H1 (cell line): ENCODE data around the gene DMWD. TPM values are rescaled to one million over a fixed set of nuclear protein-coding genes. Genes with fewer than 3 reads are reported as not detected.

ENCODE experiments used
- CTCF ChIA-PET: fragments of 300-600 bp; sonication (Branson Sonifier 250); formaldehyde crosslinking; loops from one replicate; lab custom pipeline; 2021; ENCODE audit not compliant: partially characterized antibody; lab: Charles Lee
- POLR2A ChIA-PET: fragments of 300-600 bp; sonication (Branson Sonifier 250); formaldehyde crosslinking; loops from one replicate; lab custom pipeline; 2021; ENCODE audit warnings: inconsistent platforms; ENCODE audit not compliant: partially characterized antibody; lab: Charles Lee
- DNase-seq, 2 experiments: peaks; one replicate each; pipeline versions ENCODE4 v3.0.0 to v3.0.0-alpha.2; 2010 to 2022; ENCODE audit warnings: low spot score in 2 of 2, low read depth in 1 of 2, mixed read lengths in 1 of 2
- FAIRE-seq: peaks from 2 replicates; lab custom pipeline; 2011; peaks lifted over from hg19 to GRCh38; lab: Jason Lieb, UNC
- H2AFZ ChIP-seq: 2 replicates; pipeline ENCODE4 v1.8.1; 2012; ENCODE audit warnings: low read length, inconsistent platforms
- H2AK5ac ChIP-seq: 2 replicates; pipeline ENCODE4 v1.6.1; 2013; ENCODE audit warnings: low read depth, low read length
- H2BK120ac ChIP-seq: replicated peaks from 2 replicates; pipeline ENCODE3; 2013; ENCODE audit warnings: low read depth, low read length, inconsistent platforms
- H2BK12ac ChIP-seq: 2 replicates; pipeline ENCODE4 v1.6.1; 2013; ENCODE audit warnings: low read depth, low read length
- H2BK15ac ChIP-seq: 2 replicates; pipeline ENCODE4 v1.6.1; 2013; ENCODE audit warnings: low read length
- H2BK20ac ChIP-seq: 2 replicates; pipeline ENCODE4 v1.6.1; 2013; ENCODE audit warnings: low read length
- H2BK5ac ChIP-seq: 2 replicates; pipeline ENCODE4 v1.6.1; 2013; ENCODE audit warnings: low read depth, low read length
- H3K14ac ChIP-seq: 2 replicates; pipeline ENCODE4 v1.6.1; 2013; ENCODE audit warnings: inconsistent platforms; ENCODE audit not compliant: insufficient read length
- H3K18ac ChIP-seq: 2 replicates; pipeline ENCODE4 v1.6.1; 2013; ENCODE audit warnings: low read length; ENCODE audit errors: extremely low read depth
- H3K23ac ChIP-seq: 2 replicates; pipeline ENCODE4 v1.6.1; 2013; ENCODE audit warnings: inconsistent platforms; ENCODE audit not compliant: insufficient read length
- H3K23me2 ChIP-seq: 2 replicates; pipeline ENCODE4 v1.6.1; 2013; ENCODE audit warnings: low read depth, low read length
- H3K27ac ChIP-seq: 2 replicates; pipeline ENCODE4 v1.6.1; 2011; ENCODE audit warnings: low read depth, low read length, inconsistent platforms
- H3K27me3 ChIP-seq, 4 experiments: replicated peaks in 1 of 4; 1 replicate in 1 of 4; 2 replicates in 3 of 4; pipeline versions ENCODE4 v1.6.1 to v1.8.1; 2011 to 2013; ENCODE audit warnings: low read length in 3 of 4, mild to moderate bottlenecking in 3 of 4, inconsistent platforms in 2 of 4, mixed read lengths in 2 of 4, moderate library complexity in 1 of 4; ENCODE audit not compliant: control insufficient read depth in 3 of 4, insufficient read depth in 3 of 4; ENCODE audit errors: extremely low read depth in 1 of 4
- H3K36me3 ChIP-seq, 4 experiments: 2 replicates each; pipeline versions ENCODE4 v1.6.1 to v1.8.1; 2011 to 2013; ENCODE audit warnings: mild to moderate bottlenecking in 4 of 4, low read length in 3 of 4, moderate library complexity in 2 of 4, control low read depth in 1 of 4, inconsistent platforms in 1 of 4; ENCODE audit not compliant: insufficient read depth in 4 of 4, control insufficient read depth in 2 of 4
- H3K4ac ChIP-seq: replicated peaks from 2 replicates; pipeline ENCODE3; 2013; ENCODE audit warnings: low read length, low read depth, mixed read lengths, inconsistent platforms; ENCODE audit not compliant: insufficient read length
- H3K4me1 ChIP-seq, 4 experiments: replicated peaks in 1 of 4; 1 replicate in 1 of 4; 2 replicates in 3 of 4; pipeline versions ENCODE4 v1.6.1 to v1.8.1; 2011 to 2013; ENCODE audit warnings: low read length in 3 of 4, inconsistent platforms in 2 of 4, mixed read lengths in 1 of 4; ENCODE audit not compliant: insufficient read depth in 4 of 4, control insufficient read depth in 3 of 4
- H3K4me2 ChIP-seq, 2 experiments: 2 replicates each; pipeline versions ENCODE4 v1.6.1 to v1.8.1; 2011 to 2013; ENCODE audit warnings: low read depth in 2 of 2, low read length in 2 of 2, control low read depth in 1 of 2, inconsistent platforms in 1 of 2, mild to moderate bottlenecking in 1 of 2; ENCODE audit not compliant: insufficient read depth in 1 of 2
- H3K4me3 ChIP-seq, 4 experiments: fragments of 200-600, 300-600 bp in 1 of 4; sonication (generic), shearing (Covaris generic), sonication (Bioruptor Twin) in 1 of 4; 2 replicates each; pipeline versions ENCODE4 v1.5.1 to v1.8.1; 2011 to 2016; ENCODE audit warnings: low read length in 4 of 4, low read depth in 3 of 4, control low read depth in 2 of 4, inconsistent platforms in 2 of 4, mild to moderate bottlenecking in 2 of 4, mixed read lengths in 1 of 4, moderate library complexity in 1 of 4; ENCODE audit not compliant: insufficient read depth in 2 of 4; ENCODE audit errors: extremely low read depth in 1 of 4
- H3K56ac ChIP-seq: replicated peaks from 2 replicates; pipeline ENCODE3; 2013; ENCODE audit warnings: low read depth, mild to moderate bottlenecking, mixed read lengths, low read length, inconsistent platforms; ENCODE audit not compliant: insufficient read length
- H3K79me1 ChIP-seq: 2 replicates; pipeline ENCODE4 v1.6.1; 2013; ENCODE audit warnings: low read depth, low read length, control low read depth
- H3K79me2 ChIP-seq, 2 experiments: 2 replicates each; pipeline versions ENCODE4 v1.6.1 to v1.8.1; 2012 to 2013; ENCODE audit warnings: low read length in 2 of 2, mild to moderate bottlenecking in 2 of 2, inconsistent platforms in 1 of 2; ENCODE audit not compliant: insufficient read depth in 2 of 2, control insufficient read depth in 1 of 2
- H3K9ac ChIP-seq, 4 experiments: replicated peaks in 1 of 4; 1 replicate in 1 of 4; 2 replicates in 3 of 4; pipeline versions ENCODE4 v1.6.1 to v1.8.1; 2011 to 2013; ENCODE audit warnings: low read depth in 3 of 4, low read length in 3 of 4, control low read depth in 2 of 4, mild to moderate bottlenecking in 2 of 4, moderate library complexity in 2 of 4, inconsistent platforms in 1 of 4; ENCODE audit errors: extremely low read depth in 1 of 4
- H3K9me3 ChIP-seq, 2 experiments: 2 replicates each; pipeline versions ENCODE4 v1.6.1 to v1.8.1; 2012 to 2013; ENCODE audit warnings: mild to moderate bottlenecking in 2 of 2, moderate library complexity in 2 of 2, control low read depth in 1 of 2, inconsistent platforms in 1 of 2, low read depth in 1 of 2, low read length in 1 of 2, mixed read lengths in 1 of 2; ENCODE audit not compliant: insufficient read depth in 2 of 2
- H4K20me1 ChIP-seq, 2 experiments: replicated peaks in 1 of 2; 2 replicates each; pipeline versions ENCODE3 to v1.8.1; 2011 to 2013; ENCODE audit warnings: inconsistent platforms in 2 of 2, low read length in 2 of 2, mild to moderate bottlenecking in 1 of 2; ENCODE audit not compliant: insufficient read depth in 2 of 2, control insufficient read depth in 1 of 2
- H4K5ac ChIP-seq: 2 replicates; pipeline ENCODE4 v1.6.1; 2013; ENCODE audit warnings: low read length, low read depth, mixed read lengths, inconsistent platforms; ENCODE audit not compliant: insufficient read length
- H4K8ac ChIP-seq: 2 replicates; pipeline ENCODE4 v1.8.0; 2013; ENCODE audit warnings: mild to moderate bottlenecking, moderate library complexity, low read length, inconsistent platforms; ENCODE audit not compliant: insufficient read depth; ENCODE audit errors: extremely low read depth
- H4K91ac ChIP-seq: replicated peaks from 2 replicates; pipeline ENCODE3; 2013; ENCODE audit warnings: low read length, mixed read lengths, inconsistent platforms; ENCODE audit not compliant: insufficient read length
- SP2 ChIP-seq: IDR thresholded peaks from 2 replicates; pipeline ENCODE4 v1.6.1; 2012; ENCODE audit warnings: mild to moderate bottlenecking, low read length, inconsistent platforms
- WGBS, 2 experiments: shearing (Covaris generic) in 1 of 2; methylation state at CpG; one replicate each; pipeline versions ENCODE4 v1.1.6 to v1.1.7; 2013 to 2015; ENCODE audit warnings: low lambda C conversion rate in 2 of 2, mixed read lengths in 2 of 2, inconsistent platforms in 1 of 2, low coverage in 1 of 2, missing lambda C conversion rate in 1 of 2; ENCODE audit not compliant: insufficient replicate concordance in 2 of 2, insufficient coverage in 1 of 2, insufficient read length in 1 of 2; ENCODE audit errors: extremely low coverage in 1 of 2, missing lambda C conversion rate in 1 of 2; 5-methylcytosine and 5-hydroxymethylcytosine counted together
- polyA plus RNA-seq, 7 experiments: library from polyadenylated mRNA; depleted of rRNA in 3 of 7; stranded (reverse) in 5 of 7; unstranded in 2 of 7; fragments of >200 nt in 5 of 7; fragments of 200-250 nt in 2 of 7; gene quantifications; 1 replicate in 5 of 7; 2 replicates in 1 of 7; 4 replicates in 1 of 7; pipeline versions ENCODE4 v1.2.1 to v1.2.3, GENCODE V29; 2011 to 2013; ENCODE audit warnings: missing spikeins in 2 of 7, mixed read lengths in 2 of 7
- total RNA-seq: library from RNA; stranded (reverse); fragmentation: NEBNext Ultra II Directional; extraction: Animal tissue kit (Norgen Biotek cat#: 25700); gene quantifications from 2 replicates; pipeline ENCODE4 v1.2.1, GENCODE V29; 2021

The DMWD gene
- total and polyA plus RNA-seq, 2 of the 8 experiments (the other 6 are each of a cell fraction or from before 2014, with no cell fraction given) = 13.6 to 41.0 TPM

- Histone ChIP-seq H3K27me3 (no peaks in the 10 kb centered on the region; a peak in 2 of 7 replicates), H2AFZ (no peak overlapping the region), H4K91ac (no peak overlapping the region), H4K20me1 (no peaks in the 10 kb centered on the region), H4K8ac (no peak overlapping the region), H2BK120ac (no peak overlapping the region), H3K23me2 (no peaks in the 10 kb centered on the region; the same call in 1 of the 2 replicates), H3K4ac (no peak overlapping the region), H3K36me3 (no peaks in the 10 kb centered on the region), H3K4me2 (no peak overlapping the region), H2BK15ac (no peak overlapping the region), H3K14ac (no peak overlapping the region), H2AK5ac (no peak overlapping the region), H3K4me1 (peaks cover 0 to 4% (median 2%) of the 10 kb centered on the region in 4 experiments; a peak in 4 of 7 replicates), H3K4me3 (no peak overlapping the region), H3K79me1 (no peaks in the 10 kb centered on the region), H2BK5ac (no peak overlapping the region), H3K18ac (no peak overlapping the region), H2BK12ac (no peak overlapping the region), H3K56ac (no peak overlapping the region), H3K9me3 (no peaks in the 10 kb centered on the region), H2BK20ac (no peak overlapping the region), H3K9ac (no peak overlapping the region), H4K5ac (no peak overlapping the region), H3K79me2 (no peaks in the 10 kb centered on the region), H3K23ac (no peak overlapping the region), H3K27ac (no peak overlapping the region)
- WGBS, 2 experiments = 92% methylated on average over 8 of the region's 8 CpGs; no CpG with 5 or more reads in 1 of the 2 experiments
- POLR2A ChIA-PET = interaction anchor here (1.0 to 9.8 kb wide), 10 partner anchors 9 to 118 kb away, joined by 3 to 106 read pairs (median 6); partner anchors contain the start of genes RSPH6A and SIX5
- DNase-seq = no peak
- CTCF ChIA-PET = interaction anchor here (0.6 to 9.4 kb wide), 19 partner anchors 9 to 230 kb away, joined by 3 to 107 read pairs (median 5); partner anchors contain the start of genes QPCTL, RSPH6A, SIX5 and SNRPD2
- FAIRE-seq = no peak
- no peak for TF ChIP-seq SP2
These were observed 7.5 kb upstream of the DMWD start for GRCh38 chr19:45800070-45800553.
